Suprapubic skin (tissue), 3 donors: Measurements from ENCODE around the gene CYP26B1.

Experiments
- EP300 ChIP-seq: sonication (generic); formaldehyde crosslinking; IDR thresholded peaks from one replicate; pipeline ENCODE4 v1.6.1; 2017; ENCODE audit warnings: antibody characterized with exemption
- POLR2A ChIP-seq, 2 donors: fragments of 450-650 bp; IDR thresholded peaks; one replicate each; pipeline ENCODE4 v1.6.1; 2017; ENCODE audit warnings: antibody characterized with exemption in 2 of 2, mild to moderate bottlenecking in 2 of 2, moderate library complexity in 2 of 2
- TF ChIP-seq, protein P1 (sequence below), 2 donors: fragments of 200-600 bp in 1 of 2; fragments of 450-650 bp in 1 of 2; sonication (generic) in 1 of 2; IDR thresholded peaks; one replicate each; pipeline ENCODE4 v1.5.1; 2016 to 2019; ENCODE audit warnings: antibody characterized with exemption in 2 of 2, mild to moderate bottlenecking in 1 of 2, moderate library complexity in 1 of 2

GRCh38 chr2:72082887-72083286 lies 64.8 kb downstream of the CYP26B1 start:
- TF ChIP-seq POLR2A (IDR thresholded peaks at IDR 0.05) = no peak
- TF ChIP-seq, protein P1, sequence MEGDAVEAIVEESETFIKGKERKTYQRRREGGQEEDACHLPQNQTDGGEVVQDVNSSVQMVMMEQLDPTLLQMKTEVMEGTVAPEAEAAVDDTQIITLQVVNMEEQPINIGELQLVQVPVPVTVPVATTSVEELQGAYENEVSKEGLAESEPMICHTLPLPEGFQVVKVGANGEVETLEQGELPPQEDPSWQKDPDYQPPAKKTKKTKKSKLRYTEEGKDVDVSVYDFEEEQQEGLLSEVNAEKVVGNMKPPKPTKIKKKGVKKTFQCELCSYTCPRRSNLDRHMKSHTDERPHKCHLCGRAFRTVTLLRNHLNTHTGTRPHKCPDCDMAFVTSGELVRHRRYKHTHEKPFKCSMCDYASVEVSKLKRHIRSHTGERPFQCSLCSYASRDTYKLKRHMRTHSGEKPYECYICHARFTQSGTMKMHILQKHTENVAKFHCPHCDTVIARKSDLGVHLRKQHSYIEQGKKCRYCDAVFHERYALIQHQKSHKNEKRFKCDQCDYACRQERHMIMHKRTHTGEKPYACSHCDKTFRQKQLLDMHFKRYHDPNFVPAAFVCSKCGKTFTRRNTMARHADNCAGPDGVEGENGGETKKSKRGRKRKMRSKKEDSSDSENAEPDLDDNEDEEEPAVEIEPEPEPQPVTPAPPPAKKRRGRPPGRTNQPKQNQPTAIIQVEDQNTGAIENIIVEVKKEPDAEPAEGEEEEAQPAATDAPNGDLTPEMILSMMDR (IDR thresholded peaks at IDR 0.05) = no peak
- no peak for TF ChIP-seq EP300
